Epithelial cell of esophagus (primary cell): ENCODE measurements around the gene MPZL1.
A peak's percentile ranks its signal among the peaks of the same experiment; 100 is the strongest.

ENCODE experiments used
- DNase-seq: peaks from one replicate; pipeline ENCODE4 v3.0.0; 2010; ENCODE audit warnings: low read depth
- H3K4me3 ChIP-seq: 2 replicates; pipeline ENCODE4 v1.5.1; 2011; ENCODE audit warnings: mild to moderate bottlenecking, low read length, control low read depth
- CTCF ChIP-seq: IDR thresholded peaks from 2 replicates; pipeline ENCODE4 v1.5.1; 2011; ENCODE audit warnings: low read depth, mild to moderate bottlenecking, low read length, control low read depth, inconsistent platforms; ENCODE audit not compliant: insufficient read depth; ENCODE audit errors: missing control alignments

The MPZL1 gene

GRCh38 chr1:167757433-167758309 is 35.9 kb downstream of the MPZL1 start:
- no peak for DNase-seq
- TF ChIP-seq CTCF: no peak
- H3K4me3 ChIP-seq: no peak overlapping the region

GRCh38 chr1:167761400-167761799 is 39.6 kb downstream of the MPZL1 start:
- no peak overlapping the region for H3K4me3 ChIP-seq
- DNase-seq: no peak

GRCh38 chr1:167762061-167762746 is 40.4 kb downstream of the MPZL1 start:
- no peak overlapping the region for H3K4me3 ChIP-seq
- no peak for TF ChIP-seq CTCF
- no peak for DNase-seq

More at GRCh38 chr1:167761400-167761799, 39.6 kb downstream of the MPZL1 start:
- no peak for TF ChIP-seq CTCF

- no peak overlapping the region for H3K4me3 ChIP-seq
- no peak for TF ChIP-seq CTCF
- peak; percentile 62 for DNase-seq
These were observed 41.9 kb downstream of the MPZL1 start for GRCh38 chr1:167763525-167764220.

- no peak overlapping the region for H3K4me3 ChIP-seq
- no peak for TF ChIP-seq CTCF
- no peak for DNase-seq
These were observed 42.9 kb downstream of the MPZL1 start for GRCh38 chr1:167764458-167765330.

- TF ChIP-seq CTCF: no peak
- no peak overlapping the region for H3K4me3 ChIP-seq
- DNase-seq: no peak
These were observed 43.7 kb downstream of the MPZL1 start for GRCh38 chr1:167765496-167765895.
